H54 (cell line): ENCODE data around the gene MRFAP1.
A peak's percentile ranks its signal among the peaks of the same experiment; 100 is the strongest.

ENCODE experiments used
- DNase-seq: peaks from one replicate; pipeline ENCODE4 v3.0.0; 2011; ENCODE audit warnings: low spot score, mixed read lengths; ENCODE audit not compliant: insufficient read length
- FAIRE-seq: peaks from 3 replicates; lab custom pipeline; 2011; peaks lifted over from hg19 to GRCh38; lab: Jason Lieb, UNC
- POLR2A ChIP-seq: IDR thresholded peaks from 2 replicates; pipeline ENCODE4 v1.6.1; 2011; ENCODE audit warnings: low read depth, mild to moderate bottlenecking, low read length

Gene MRFAP1

DNA sequence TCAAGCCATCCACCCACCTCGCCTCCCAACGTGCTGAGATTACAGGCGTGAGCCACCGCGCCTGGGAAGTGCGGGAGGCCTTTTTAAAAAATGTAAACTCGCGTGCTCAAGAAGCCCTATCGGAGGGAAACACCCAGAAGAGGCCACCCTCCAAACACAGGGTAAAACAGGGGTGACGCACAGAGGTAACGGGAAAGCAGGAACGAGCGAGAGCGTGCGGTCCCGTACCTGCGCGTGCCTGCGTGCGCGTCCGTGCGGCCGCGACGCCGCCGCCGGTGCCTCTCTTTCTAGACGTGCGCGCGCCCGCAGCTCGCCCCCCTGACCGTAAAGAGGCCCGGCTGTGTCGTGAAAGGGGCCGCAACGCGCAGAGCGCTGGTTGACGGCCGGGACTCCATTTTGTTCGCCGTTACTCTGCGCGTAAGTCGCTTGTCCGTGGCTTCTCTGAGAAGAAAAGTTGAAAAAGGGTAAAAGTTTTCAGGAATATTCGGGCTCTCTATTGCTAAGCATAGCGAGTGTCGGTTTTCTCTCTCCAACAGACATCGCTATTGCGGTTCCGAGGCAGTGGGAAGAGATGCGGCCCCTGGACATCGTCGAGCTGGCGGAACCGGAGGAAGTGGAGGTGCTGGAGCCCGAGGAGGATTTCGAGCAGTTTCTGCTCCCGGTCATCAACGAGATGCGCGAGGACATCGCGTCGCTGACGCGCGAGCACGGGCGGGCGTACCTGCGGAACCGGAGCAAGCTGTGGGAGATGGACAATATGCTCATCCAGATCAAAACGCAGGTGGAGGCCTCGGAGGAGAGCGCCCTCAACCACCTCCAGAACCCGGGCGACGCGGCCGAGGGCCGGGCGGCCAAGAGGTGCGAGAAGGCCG is at the start of gene MRFAP1:
Gene MRFAP1 (plus strand): TSS at position 394 of the 872 bp plus-strand sequence. CDS start 178 bp downstream, at position 572.
- DNase-seq, result peak; percentile 67
- peak; percentile 90 for TF ChIP-seq POLR2A
- no peak for FAIRE-seq

DNA sequence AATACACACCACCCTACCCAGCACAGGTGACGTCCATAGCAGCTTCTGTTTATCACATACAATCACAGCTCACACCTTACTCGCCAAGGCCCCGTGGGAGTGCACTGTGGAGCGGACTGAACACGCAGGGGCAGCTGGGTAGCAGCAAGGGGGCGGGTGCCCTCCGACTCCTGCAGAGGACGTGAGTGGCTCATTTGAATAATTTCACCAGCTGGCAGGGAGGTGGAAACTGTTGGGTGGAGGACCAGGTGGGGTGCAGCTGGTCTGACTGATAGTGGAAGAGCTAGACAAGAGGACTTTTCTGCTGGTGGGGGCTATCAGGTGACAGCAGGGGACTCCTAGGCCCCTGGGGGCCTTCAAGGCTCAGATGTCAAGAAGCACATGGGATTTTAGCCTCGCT is 49.2 kb upstream of the MRFAP1 start:
- FAIRE-seq, result no peak
- DNase-seq, result no peak
- no peak for TF ChIP-seq POLR2A

DNA sequence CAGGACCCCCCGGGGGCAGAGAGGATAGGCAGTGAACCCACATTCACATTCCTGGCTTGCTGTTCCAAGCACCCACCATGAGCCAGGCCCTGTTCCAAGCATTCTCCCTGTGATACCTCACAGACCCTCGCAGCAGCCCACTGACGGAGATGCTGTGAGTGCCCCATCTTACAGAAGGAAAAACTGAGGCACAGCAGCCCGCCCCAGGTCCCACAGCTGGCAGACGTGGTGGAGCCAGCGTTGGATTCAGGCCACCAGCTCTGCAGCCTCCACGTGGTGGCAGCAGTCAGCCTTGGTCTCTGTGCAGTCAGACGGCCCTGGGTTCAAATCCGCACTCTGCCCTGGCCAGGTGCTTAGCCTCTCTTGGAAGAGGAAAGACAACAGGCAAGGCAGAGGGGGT is 48.7 kb upstream of the MRFAP1 start:
- FAIRE-seq (no peak), DNase-seq (no peak)
- no peak for TF ChIP-seq POLR2A

DNA sequence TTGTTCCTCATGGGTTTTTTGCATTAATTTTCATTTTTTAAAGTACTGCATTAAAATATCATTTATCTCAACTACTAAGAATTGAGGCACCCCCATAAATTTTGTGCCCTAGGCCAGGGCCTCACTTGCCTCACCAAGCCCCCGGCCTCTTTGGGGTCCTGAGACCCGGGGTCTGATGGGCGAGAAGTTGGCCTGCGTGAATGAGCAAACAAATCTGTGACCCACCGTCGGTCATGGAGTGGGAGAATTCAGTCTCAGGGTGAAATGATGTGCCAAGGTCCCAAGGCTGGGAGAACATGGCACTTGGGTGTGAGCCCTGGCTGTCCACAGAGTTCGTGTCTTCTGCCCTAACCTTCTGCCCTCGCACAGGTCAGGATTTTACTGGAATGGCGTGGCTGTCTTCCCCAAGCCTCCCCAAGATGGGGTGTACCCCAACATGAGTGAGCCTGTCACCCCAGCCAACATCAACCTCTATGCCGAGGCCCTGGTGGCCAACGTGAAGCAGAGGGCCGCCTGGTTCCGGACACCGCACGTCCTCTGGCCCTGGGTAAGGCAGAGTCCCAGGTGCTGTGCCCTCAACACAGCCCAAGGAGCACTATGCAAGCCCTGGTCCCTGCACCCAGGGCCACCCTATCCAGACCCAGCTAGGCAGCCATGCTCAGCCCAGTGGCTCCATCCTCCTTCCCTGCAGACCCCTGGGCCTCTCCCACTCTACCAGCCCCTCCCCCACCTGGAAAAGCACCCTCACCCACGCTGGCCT is 47.5 kb upstream of the MRFAP1 start:
- FAIRE-seq (no peak), DNase-seq (no peak)
- no peak for TF ChIP-seq POLR2A

DNA sequence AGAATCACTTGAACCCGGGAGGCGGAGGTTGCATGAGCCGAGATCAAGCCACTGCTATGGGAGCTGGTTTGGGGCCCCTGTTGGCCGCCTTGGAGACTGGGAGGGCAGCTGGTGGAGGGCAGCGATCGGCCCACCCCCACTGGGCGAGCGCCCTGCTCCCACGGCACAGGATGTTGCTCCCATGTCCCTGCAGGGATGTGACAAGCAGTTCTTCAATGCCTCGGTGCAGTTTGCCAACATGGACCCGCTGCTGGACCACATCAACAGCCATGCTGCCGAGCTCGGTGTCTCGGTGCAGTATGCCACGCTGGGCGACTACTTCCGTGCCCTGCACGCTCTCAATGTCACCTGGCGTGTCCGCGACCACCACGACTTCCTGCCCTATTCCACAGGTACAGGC is 46.1 kb upstream of the MRFAP1 start:
- TF ChIP-seq POLR2A, result no peak
- no peak for FAIRE-seq

DNA sequence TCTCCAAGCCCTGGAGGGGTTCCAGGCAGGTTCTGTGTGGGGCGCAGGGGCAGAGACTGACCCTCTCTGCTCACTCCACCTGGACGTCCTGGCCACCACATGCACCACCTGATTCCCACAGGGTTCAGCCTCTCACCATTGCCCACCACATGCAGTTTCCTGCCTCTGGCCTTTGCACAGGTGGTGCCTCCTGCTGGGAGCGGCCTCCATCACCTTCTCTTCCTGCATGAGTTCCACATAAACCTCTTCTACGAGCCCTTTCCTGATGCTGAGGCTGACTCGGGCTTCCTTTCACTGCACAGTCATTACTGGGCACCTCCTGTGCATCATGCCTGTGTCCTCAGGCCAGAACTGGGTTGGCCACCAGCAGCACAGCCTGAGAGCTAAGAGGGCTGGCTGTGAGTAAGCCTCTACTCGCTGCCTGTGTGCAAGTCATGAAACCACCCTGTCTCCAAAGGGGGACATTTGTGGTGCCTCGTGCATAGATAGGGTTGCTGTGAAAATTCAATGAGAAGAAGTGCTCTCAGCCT is 45.6 kb upstream of the MRFAP1 start:
- TF ChIP-seq POLR2A, result no peak
- FAIRE-seq (no peak), DNase-seq (peak; percentile 26)

More for the DNA sequence above, 46.1 kb upstream of the MRFAP1 start:
- no peak for DNase-seq

DNA sequence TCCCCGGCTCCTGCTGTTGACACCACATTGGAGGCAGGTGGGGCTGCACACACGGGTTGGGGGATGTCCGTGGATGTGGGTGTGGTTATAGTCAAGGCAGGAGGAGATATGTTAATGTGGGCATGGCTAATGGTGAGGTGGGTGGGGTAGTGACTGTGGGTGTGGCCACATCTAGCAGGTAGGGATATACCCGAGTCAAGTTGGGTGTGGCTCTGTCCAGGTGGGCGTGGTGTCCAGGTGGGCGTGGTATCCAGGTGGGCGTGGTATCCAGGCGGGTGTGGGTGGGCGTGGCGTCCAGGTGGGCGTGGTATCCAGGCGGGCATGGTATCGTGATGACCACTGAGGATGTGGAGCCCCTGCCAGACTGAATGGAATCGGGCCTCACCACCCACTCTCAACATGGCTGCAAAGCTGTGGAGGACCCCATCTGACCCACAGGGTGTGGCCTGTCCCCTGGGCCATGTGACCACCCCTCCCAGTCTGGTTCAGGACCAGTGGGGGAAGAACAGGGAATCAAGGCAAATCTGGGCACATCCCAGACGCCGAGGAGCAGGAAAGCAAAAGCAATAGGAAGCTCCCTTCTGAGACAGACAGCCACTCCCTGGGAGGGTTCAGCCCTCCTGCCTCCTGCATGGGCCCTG is 44.5 kb upstream of the MRFAP1 start:
- FAIRE-seq (no peak), DNase-seq (no peak)
- no peak for TF ChIP-seq POLR2A

DNA sequence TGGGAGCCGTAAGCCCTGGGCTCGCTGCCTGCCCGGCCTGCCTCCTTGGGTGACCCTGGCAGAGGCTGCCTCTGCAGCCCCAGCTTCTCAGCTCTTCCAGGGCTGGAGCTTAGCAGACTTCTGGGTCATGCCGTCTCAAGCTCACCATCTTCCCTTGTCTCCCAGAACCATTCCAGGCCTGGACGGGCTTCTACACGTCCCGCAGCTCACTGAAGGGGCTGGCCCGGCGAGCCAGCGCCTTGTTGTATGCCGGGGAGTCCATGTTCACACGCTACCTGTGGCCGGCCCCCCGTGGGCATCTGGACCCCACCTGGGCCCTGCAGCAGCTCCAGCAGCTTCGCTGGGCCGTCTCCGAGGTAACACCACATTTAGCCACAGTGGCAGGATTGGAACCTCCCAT is 43.5 kb upstream of the MRFAP1 start:
- DNase-seq (no peak), FAIRE-seq (no peak)
- TF ChIP-seq POLR2A, result no peak

DNA sequence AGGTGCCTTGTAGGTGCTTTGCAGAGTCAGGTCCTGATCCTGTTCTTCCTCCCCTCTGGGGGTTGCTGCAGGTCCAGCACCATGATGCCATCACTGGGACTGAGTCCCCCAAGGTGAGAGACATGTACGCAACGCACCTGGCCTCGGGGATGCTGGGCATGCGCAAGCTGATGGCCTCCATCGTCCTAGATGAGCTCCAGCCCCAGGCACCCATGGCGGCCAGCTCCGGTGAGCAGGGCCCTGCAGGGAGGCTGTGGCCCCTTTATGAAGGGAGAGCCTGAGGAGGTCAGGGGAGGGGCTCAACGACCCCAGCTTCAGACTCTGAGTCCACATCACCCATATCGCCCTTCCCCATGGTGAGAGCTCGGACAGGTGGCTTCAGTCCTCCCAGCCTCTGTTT is 42.4 kb upstream of the MRFAP1 start:
- no peak for DNase-seq
- no peak for FAIRE-seq
- TF ChIP-seq POLR2A, result no peak

DNA sequence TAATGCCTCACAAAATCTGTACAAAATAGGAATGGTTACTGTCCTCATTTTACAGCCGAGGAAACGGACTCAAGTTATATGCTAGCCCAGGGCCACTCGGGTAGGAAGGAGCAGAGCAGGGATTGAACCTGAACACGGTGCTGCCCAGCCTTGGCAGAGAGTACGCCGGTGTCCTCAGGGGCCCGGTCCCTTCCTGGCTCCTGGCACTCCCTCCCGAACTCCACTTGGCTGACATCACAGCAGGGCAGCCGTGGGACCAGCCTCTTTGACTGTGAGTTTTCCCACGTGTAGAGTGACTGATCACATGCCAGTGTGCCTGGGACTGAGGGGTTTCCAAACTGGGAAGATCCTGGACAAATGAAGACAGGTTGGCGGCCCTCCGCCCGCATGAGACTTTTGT is 41.8 kb upstream of the MRFAP1 start:
- FAIRE-seq, result no peak
- DNase-seq, result no peak
- TF ChIP-seq POLR2A, result no peak

DNA sequence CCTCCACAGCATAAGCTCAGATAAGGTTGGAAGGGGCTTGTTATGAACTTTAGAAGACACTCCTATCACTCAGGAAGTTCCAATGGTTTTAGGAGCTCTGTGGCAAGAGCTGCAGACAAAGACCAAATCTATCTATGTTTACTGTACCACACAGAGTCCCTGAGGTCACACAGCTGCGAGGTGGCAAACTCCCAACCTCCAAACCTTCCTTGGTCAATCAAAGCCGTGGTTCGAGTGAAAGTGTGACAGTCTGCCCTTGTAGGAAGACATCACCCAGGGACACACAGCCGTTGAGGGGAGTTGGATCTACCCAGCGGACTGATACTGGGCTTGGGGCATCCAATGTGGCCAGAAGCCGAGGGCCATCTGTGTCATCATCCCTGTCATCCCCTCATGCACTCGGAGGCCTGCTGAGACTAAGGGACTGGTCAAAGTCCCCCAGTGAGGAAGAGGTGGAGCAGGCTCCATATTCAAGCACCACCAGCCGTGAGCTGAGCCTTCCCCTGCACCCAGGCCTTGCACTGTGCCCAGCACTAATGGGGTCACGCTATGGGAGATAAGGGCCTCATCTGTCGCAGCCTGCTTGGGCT is 38.7 kb upstream of the MRFAP1 start:
- FAIRE-seq (no peak), DNase-seq (no peak)
- no peak for TF ChIP-seq POLR2A

DNA sequence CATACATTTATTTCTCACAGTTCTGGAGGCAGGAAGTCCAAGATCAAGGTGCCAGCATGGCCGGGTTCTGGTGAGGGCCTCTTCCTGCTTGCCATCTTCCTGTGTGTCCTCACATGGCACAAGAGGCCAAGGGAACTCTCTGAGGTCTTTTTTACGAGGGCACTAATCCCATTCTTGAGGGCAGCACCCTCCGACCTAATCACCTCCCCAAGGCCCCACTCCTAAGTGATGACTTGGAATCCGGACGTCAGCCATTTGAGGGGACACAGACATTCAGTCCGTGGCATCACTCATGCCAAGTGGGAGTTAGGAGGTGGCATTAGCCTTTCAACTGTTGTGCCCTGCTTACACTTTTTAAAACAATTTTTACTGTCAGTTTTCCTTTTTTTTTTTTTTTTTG is 38.2 kb upstream of the MRFAP1 start:
- TF ChIP-seq POLR2A, result no peak
- FAIRE-seq (no peak), DNase-seq (no peak)

DNA sequence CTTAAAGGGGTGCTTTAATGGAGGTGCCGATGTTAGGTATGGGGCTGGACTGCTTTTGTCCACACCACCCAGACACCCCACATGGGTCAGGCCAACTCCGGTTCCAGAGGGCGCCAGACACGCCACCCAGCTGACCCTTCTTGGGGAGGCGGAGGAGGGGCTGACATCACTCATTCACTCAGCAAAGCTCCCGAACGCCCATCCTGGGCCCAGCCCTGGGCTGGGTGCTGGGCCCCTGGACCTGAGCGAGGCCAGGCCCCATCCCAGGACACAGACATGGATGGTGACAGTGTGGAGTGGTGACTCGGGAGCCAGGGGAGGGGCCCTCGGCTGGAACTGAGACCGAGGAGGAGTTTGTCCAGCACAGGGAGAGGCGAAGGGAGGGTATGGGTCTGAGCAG is 37.4 kb upstream of the MRFAP1 start:
- DNase-seq, result no peak
- no peak for FAIRE-seq
- TF ChIP-seq POLR2A, result no peak
